ENCODE results near the gene AGO1.

DNA sequence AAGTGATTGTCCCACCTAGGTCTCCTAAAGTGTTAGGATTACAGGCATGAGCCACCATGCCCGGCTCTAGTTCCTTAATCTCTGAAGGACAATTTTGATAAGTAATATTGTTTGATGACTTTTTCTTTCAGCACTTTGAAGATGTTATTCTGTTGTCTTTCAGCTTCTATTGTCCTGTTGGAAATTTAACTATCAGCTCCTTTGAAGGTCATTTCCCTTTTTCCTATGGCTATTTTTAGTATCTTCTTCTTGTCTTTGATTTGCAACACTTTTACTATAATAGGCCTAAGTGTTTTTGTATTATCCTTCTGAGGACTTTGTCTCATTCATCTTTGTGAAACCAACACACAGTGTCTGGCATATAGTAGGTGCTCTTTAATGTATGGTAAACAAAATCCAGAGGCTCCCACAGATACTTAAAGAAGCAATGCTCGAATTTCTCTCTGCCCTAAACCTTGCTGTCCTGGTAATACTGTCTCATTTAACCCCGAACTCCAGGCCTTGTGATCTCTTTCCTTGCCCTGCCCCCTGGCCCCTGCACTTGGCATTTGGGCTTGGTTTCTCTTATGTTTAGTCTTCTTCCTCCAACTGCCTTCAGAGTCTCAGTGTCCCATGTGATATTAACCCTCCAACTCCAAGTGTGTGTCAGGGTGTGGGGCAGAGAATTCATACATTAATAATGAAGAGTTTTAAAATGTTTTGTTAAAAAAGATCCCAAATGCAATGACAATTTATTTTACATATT lies 19.0 kb upstream of the AGO1 start:
- TF ChIP-seq CTCF (IDR thresholded peaks at IDR 0.05) (no peak), POLR2A (IDR thresholded peaks at IDR 0.05) (no peak)
